Adrenal gland (tissue), 12 donors: Measurements from ENCODE around the gene FAF1. TPM values are rescaled to one million over a fixed set of nuclear protein-coding genes. Genes with fewer than 3 reads are reported as not detected.
"Not testable (repeated sequence)": the region's sequence is repeated elsewhere in the genome, so short reads cannot be mapped to it uniquely, and the experiment has no call there.

Experiments used
- DNase-seq, 7 donors: peaks; one replicate each; pipeline ENCODE4 v3.0.0-alpha.2; 2019 to 2020
- H3K27ac ChIP-seq, 5 donors: fragments of 200-600 bp; sonication (generic) in 4 of 5; 1 replicate in 3 of 5; 2 replicates in 2 of 5; pipeline versions ENCODE4 v1.5.1 to v1.8.0; 2016 to 2020; ENCODE audit warnings: mild to moderate bottlenecking in 1 of 5
- H3K27me3 ChIP-seq: fragments of 200-600 bp; 2 replicates; pipeline ENCODE4 v1.8.0; 2021
- H3K36me3 ChIP-seq, 2 donors: fragments of 200-600 bp; replicated peaks in 1 of 2; 1 replicate in 1 of 2; 2 replicates in 1 of 2; pipeline versions ENCODE4 v1.5.1 to v1.8.0; 2018 to 2022
- H3K4me1 ChIP-seq, 2 donors: fragments of 200-600 bp; replicated peaks in 1 of 2; 1 replicate in 1 of 2; 2 replicates in 1 of 2; pipeline versions ENCODE4 v1.5.1 to v1.8.0; 2018 to 2021
- H3K4me3 ChIP-seq, 4 donors: fragments of 200-600 bp; sonication (generic) in 3 of 4; one replicate each; pipeline ENCODE4 v1.5.1; 2016 to 2018
- H3K9me3 ChIP-seq, 3 donors: fragments of 200-600 bp; sonication (generic) in 1 of 3; replicated peaks in 1 of 3; 1 replicate in 2 of 3; 2 replicates in 1 of 3; pipeline versions ENCODE4 v1.5.1 to v1.8.0; 2016 to 2021
- POLR2A ChIP-seq, 2 donors: fragments of 450-650 bp; IDR thresholded peaks; one replicate each; pipeline ENCODE4 v1.6.1; 2017; ENCODE audit warnings: antibody characterized with exemption in 2 of 2, mild to moderate bottlenecking in 2 of 2, moderate library complexity in 1 of 2
- WGBS, 4 donors: extraction: QIAGEN DNeasy Blood & Tissue Kit in 2 of 4; methylation state at CpG; one replicate each; pipeline versions ENCODE4 v1.1.5 to v1.1.7; 2013 to 2017; 5-methylcytosine and 5-hydroxymethylcytosine counted together
- intact Hi-C, 2 donors: fragments of 100-400 bp; cut with DNase I; formaldehyde crosslinking; loops; one replicate each; pipeline versions ENCODE4 v1.14.1 to v1.15.0; 2022 to 2023
- polyA plus RNA-seq, 3 donors: library from polyadenylated mRNA; stranded (reverse); fragments of 200-250 nt in 2 of 3; fragments of 350-450 nt in 1 of 3; fragmentation: Illumina TruSeq in 1 of 3; extraction: RNeasy Lipid Tissue Mini Kit (QIAGEN cat#74804) in 1 of 3; gene quantifications; one replicate each; pipeline ENCODE4 v1.2.3, GENCODE V29; 2013 to 2014
- total RNA-seq, 9 donors: library from RNA; depleted of rRNA in 4 of 9; stranded (reverse); fragments of >200 nt in 4 of 9; fragments of 120-200 nt in 1 of 9; fragmentation: NEBNext Ultra II Directional in 1 of 9; extraction: Animal tissue kit (Norgen Biotek cat#: 25700) in 1 of 9; gene quantifications; one replicate each; pipeline versions ENCODE4 v1.1.0 to v1.2.4, GENCODE V29; 2013 to 2023
- TF ChIP-seq, protein P1 (sequence below), 6 experiments: fragments of 450-650 bp in 4 of 6; fragments of 200-600 bp in 2 of 6; sonication (generic) in 1 of 6; IDR thresholded peaks; 1 replicate in 5 of 6; 2 replicates in 1 of 6; pipeline versions ENCODE4 v1.5.1 to v1.8.0; 2016 to 2021; ENCODE audit warnings: antibody characterized with exemption in 6 of 6, mild to moderate bottlenecking in 2 of 6, moderate library complexity in 1 of 6
- donor health status: healthy with polysubstance abuse.
- donor health status: Bipolar disorder and iron deficiency.
- donor health status: DM: yes; HTN: yes; CAD: no.
- donor health status: DM: no; HTN: no; CAD: no.
- donor health status: DM: no; HTN: no; CAD: no.
- donor health status: DM: yes; HTN: yes; CAD: no.

The FAF1 gene
- total and polyA plus RNA-seq, 12 donors, result 23.4 to 88.4 (median 44.5) TPM

DNA sequence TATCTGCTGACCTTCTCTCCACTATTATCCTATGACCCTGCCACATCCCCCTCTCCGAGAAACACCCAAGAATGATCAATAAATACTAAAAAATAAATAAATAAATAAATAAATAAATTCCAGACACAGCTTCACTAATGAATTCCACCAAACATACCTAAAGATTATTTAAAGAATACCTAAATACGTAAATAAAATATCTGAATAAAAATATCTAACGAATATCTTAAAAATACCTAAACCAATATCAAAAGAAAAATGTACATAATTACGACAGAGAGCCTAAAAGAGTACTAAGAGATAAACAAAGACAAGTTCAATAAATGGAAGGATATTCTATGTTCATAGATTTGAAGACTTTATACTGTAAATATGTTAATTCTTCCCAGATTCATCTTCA, 132.5 kb downstream of the FAF1 start:
- H3K27ac ChIP-seq, result no peak overlapping the region
- intact Hi-C loops, result no loop called here
- TF ChIP-seq POLR2A (IDR thresholded peaks at IDR 0.05), result no peak
- TF ChIP-seq, protein P1, sequence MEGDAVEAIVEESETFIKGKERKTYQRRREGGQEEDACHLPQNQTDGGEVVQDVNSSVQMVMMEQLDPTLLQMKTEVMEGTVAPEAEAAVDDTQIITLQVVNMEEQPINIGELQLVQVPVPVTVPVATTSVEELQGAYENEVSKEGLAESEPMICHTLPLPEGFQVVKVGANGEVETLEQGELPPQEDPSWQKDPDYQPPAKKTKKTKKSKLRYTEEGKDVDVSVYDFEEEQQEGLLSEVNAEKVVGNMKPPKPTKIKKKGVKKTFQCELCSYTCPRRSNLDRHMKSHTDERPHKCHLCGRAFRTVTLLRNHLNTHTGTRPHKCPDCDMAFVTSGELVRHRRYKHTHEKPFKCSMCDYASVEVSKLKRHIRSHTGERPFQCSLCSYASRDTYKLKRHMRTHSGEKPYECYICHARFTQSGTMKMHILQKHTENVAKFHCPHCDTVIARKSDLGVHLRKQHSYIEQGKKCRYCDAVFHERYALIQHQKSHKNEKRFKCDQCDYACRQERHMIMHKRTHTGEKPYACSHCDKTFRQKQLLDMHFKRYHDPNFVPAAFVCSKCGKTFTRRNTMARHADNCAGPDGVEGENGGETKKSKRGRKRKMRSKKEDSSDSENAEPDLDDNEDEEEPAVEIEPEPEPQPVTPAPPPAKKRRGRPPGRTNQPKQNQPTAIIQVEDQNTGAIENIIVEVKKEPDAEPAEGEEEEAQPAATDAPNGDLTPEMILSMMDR (IDR thresholded peaks at IDR 0.05), result no peak
- no peaks in the 10 kb centered on the region for H3K9me3 ChIP-seq
- WGBS, 4 donors, result 95 to 99% (median 98%) methylated on average over 4 of the region's 4 CpGs
- no peak for DNase-seq
- no peak overlapping the region for H3K4me3 ChIP-seq
- H3K27me3 ChIP-seq, result no peaks in the 10 kb centered on the region
- H3K4me1 ChIP-seq, result no peaks in the 10 kb centered on the region
- no peaks in the 10 kb centered on the region for H3K36me3 ChIP-seq

DNA sequence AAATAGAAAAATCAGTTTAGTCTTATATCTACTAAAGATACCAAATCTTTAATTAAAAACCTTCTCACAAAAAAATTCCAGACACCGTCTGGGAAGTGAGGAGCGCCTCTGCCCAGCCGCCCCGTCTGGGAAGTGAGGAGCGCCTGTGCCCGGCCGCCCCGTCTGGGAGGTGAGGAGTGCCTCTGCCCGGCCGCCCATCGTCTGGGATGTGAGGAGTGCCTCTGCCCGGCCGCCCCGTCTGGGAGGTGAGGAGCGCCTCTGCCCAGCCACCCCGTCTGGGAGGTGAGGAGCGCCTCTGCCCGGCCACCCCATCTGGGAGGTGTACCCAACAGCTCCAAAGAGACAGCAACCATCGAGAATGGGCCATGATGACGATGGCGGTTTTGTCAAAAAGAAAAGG, 133.3 kb downstream of the FAF1 start:
- WGBS, 4 donors, result 93 to 99% (median 98%) methylated on average over 21 of the region's 21 CpGs
- H3K36me3 ChIP-seq, H3K27me3 ChIP-seq, H3K9me3 ChIP-seq, H3K4me1 ChIP-seq, H3K4me3 ChIP-seq, H3K27ac ChIP-seq, intact Hi-C loops, DNase-seq: not testable (repeated sequence)

DNA sequence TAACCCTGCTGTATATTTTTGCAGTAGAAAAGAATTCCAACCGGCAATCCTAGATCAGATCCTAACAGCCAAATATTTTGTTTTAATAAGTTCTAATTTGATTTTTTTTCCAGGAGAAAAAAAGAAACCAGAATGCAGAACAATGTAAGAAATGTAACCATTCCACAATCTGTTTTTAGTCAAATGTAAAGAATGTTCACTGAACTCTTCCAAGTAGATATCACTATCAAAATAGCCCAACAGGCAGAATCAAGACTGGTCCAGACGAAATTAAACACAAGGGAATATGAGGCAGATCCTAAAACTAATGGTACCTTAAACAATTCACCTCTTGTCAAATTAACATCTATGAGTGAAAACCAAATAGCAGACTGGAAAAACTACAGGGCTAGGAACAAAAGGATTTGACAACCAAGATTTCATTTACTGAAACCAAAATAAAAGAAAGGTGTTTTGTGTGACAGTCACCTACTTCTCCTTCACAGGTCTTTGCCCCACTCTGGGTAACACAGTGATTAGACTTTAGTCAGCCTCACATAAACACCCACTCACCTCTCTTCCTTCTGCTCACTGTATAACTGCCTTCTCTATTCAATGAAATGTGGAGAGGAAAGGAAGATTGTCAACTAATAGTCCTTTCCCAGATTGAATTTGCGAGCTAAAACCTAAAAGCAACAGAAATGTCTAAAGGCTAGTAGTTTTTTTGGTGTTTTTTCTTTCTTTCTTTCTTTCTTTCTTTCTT, 137.9 kb downstream of the FAF1 start:
- no peak for DNase-seq
- no peaks in the 10 kb centered on the region for H3K36me3 ChIP-seq
- no peaks in the 10 kb centered on the region for H3K27me3 ChIP-seq
- 84 to 93% (median 92%) methylated on average over 3 of the region's 3 CpGs for WGBS, 4 donors
- H3K4me1 ChIP-seq, result no peaks in the 10 kb centered on the region
- TF ChIP-seq POLR2A (IDR thresholded peaks at IDR 0.05), result no peak
- TF ChIP-seq, protein P1 (IDR thresholded peaks at IDR 0.05), result no peak
- no peak overlapping the region for H3K27ac ChIP-seq
- H3K9me3 ChIP-seq, result no peaks in the 10 kb centered on the region
- no peak overlapping the region for H3K4me3 ChIP-seq
- intact Hi-C loops, result no loop called here

DNA sequence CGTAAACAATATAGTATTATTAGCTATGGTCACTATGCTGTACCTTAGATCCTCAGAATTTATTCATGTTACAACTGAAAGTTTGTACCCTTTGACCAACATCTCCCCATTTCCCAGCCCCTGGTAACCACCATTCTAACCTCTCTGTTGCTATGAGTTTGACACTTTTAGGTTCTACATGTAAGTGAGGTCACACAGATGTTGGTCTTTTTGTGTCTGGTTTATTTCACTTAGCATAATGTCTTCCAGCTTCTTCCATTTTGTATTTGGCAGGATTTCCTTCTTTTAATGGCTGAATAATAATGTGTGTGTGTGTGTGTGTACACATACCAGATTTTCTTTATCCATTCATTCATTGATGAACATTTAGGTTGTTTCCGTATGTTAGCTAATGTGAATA, 139.5 kb downstream of the FAF1 start:
- DNase-seq, result no peak
- TF ChIP-seq, protein P1 (IDR thresholded peaks at IDR 0.05), result no peak
- no peak for TF ChIP-seq POLR2A (IDR thresholded peaks at IDR 0.05)
- Histone ChIP-seq H3K27ac (no peak overlapping the region), H3K36me3 (no peaks in the 10 kb centered on the region), H3K9me3 (no peaks in the 10 kb centered on the region), H3K27me3 (no peaks in the 10 kb centered on the region), H3K4me3 (no peak overlapping the region), H3K4me1 (no peaks in the 10 kb centered on the region)
- 93 to 98% (median 96%) methylated on average over 2 of the region's 2 CpGs for WGBS, 4 donors
- intact Hi-C loops, result no loop called here

DNA sequence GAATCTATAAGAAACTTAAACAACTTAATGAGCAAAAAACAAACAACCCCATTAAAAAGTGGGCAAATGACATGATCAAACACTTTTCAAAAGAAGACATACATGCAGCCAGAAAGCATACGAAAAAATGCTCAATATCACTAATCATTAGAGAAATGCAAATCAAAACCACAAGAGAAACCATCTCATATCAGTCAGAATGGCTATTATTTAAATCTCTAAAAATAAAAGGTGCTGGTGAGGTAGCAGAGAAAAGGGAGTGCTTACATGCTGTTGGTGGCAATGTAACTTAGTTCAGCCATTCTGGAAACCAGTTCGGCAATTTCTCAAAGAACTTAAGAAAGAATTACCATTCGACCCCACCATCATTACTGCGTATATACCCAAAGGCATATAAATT, 147.7 kb downstream of the FAF1 start:
- DNase-seq, result no peak
- Histone ChIP-seq H3K9me3 (no peaks in the 10 kb centered on the region), H3K36me3 (no peaks in the 10 kb centered on the region), H3K4me3 (no peak overlapping the region), H3K27me3 (no peaks in the 10 kb centered on the region), H3K27ac (no peak overlapping the region), H3K4me1 (no peaks in the 10 kb centered on the region)
- TF ChIP-seq POLR2A (IDR thresholded peaks at IDR 0.05), result no peak
- TF ChIP-seq, protein P1 (IDR thresholded peaks at IDR 0.05), result no peak
- intact Hi-C loops, result no loop called here
- 94 to 95% (median 94%) methylated on average over 4 of the region's 4 CpGs for WGBS, 4 donors
